NCI-H2081 (cell line): ENCODE results near the gene HMGN4.
"Not testable (repeated sequence)": the region's sequence is repeated elsewhere in the genome, so short reads cannot be mapped to it uniquely, and the experiment has no call there.

Experiments used
- DNase-seq, 2 experiments: peaks; one replicate each; lab custom pipeline; 2025; lab: John Stamatoyannopoulos, UW

The HMGN4 gene

DNA sequence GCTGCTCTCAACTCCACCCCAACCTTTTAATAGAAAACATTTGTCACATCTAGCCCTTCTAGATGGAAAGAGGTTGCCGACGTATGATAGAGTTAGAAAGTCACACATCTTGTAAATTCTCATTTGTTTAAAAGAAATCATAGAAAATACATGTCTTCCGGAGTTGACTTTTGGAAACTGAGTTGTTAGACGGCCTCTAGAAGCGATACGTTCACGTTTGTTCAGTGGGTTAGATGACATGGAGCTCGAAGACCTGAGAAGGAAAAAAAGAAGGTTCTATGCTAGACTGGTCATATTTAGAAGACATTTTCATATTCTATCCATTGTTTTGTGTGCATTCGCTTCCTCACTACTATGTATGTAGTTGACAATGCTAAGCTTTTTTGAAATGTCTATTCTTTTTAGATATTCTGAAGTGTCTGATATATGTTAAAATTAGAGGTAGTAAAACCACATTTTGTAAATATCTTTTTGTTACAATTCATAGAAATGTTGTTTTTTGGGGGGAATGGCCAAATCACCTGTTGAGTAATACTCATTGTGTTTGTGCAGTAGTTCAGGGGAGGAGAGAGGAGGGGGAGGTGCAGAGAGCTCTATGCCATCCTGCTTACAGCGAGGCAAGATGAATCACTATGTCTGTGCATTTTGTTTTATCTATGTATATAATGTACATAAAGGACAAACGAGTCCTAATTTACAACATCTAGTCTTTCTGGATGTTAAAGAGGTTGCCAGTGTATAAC is 15.5 kb upstream of the HMGN4 start:
- DNase-seq, result not testable (repeated sequence)

GRCh38 chr6:26524314-26524713 is 13.9 kb upstream of the HMGN4 start:
- not testable (repeated sequence) for DNase-seq

DNA sequence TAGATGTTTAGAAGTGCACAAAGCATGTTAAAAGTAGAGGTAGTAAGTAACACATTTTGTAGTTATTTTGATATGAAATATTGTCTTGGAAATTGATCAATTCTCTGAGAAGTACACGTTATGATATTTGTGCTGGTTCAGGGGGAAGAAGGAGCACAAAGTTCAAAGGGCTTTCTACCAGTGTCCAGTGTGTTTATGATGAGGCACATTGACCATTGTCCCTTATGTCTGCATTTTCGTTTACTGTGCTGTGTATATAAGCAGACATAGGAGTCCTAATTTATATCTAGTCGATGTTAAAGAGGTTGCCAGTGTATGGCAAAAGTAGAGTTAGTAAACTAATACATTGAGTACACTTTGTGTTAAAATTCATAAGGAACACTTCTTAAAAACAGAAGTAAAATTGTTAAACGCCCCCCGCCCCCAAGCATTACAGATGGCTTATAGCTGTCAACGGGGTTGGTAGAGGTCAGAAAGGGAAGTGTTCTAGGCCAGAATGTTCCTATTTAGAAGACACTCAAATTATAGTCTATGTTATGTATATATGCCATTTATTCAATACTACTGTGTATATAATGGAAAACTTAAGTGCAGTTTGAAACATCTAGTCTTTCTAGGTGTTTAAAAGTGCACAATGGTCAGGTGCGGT is 13.3 kb upstream of the HMGN4 start:
- DNase-seq, result no peak

- DNase-seq, result no peak
These were observed 12.3 kb upstream of the HMGN4 start for GRCh38 chr6:26525838-26526237.

DNA sequence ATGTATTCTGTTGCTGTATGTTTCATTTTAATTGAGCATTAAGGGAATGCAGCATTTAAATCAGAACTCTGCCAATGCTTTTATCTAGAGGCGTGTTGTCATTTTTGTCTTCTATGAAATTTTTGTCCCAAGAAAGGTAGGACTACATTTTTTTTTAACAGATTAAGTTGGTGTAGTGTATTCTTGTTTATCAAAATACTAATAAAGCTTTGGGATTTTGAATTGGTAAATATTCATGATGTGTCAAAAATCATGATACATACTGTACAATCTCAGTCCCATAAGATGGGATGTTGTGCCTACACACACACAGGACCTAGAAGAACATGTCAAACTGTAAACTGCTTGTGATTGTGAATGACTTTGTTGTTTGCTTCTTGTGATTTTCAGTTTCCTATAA is 11.2 kb upstream of the HMGN4 start:
- DNase-seq, result no peak

GRCh38 chr6:26530203-26530602 is 8.0 kb upstream of the HMGN4 start:
- DNase-seq, result no peak

GRCh38 chr6:26531897-26532296 is 6.3 kb upstream of the HMGN4 start:
- no peak for DNase-seq

DNA sequence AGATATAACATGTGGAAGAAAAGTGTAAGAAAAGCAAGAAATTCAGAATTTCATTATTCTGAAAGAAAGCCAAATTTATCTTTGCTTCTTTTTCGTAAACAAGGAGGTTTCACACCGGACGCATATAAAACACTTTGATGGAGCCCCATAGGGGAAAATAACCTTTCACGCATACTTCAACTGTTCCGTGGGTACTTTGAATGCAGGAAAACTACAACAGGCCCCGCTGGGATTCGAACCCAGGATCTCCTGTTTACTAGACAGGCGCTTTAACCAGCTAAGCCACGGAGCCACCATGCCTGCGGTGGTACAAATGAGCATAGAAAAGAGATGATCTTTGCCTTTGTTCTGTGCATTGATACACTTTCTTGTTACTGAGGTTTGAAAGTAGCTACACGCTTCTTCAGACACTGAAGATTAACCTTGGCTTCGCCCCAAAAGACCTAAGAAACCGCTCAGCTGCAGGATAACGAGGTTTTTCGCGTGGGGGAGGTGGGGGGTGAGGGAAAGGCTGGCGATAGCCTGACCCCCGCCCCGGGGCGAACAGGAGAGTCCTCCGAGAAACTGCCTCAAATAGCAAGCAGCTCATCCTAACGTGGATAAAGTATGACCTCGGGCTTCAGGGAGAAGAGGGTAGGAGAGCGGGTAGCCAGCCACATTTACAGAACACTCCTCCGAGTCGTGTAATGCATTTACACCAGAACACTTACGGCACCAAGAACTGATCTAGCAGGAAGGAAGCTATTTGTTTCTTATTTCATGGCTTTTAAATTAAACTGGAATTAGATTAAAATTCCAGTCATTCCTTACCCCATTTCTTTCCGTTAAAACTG is 5.3 kb upstream of the HMGN4 start:
- peak; percentile 88 to 91 for DNase-seq

GRCh38 chr6:26533532-26533931 is 4.6 kb upstream of the HMGN4 start:
- DNase-seq, result no peak

DNA sequence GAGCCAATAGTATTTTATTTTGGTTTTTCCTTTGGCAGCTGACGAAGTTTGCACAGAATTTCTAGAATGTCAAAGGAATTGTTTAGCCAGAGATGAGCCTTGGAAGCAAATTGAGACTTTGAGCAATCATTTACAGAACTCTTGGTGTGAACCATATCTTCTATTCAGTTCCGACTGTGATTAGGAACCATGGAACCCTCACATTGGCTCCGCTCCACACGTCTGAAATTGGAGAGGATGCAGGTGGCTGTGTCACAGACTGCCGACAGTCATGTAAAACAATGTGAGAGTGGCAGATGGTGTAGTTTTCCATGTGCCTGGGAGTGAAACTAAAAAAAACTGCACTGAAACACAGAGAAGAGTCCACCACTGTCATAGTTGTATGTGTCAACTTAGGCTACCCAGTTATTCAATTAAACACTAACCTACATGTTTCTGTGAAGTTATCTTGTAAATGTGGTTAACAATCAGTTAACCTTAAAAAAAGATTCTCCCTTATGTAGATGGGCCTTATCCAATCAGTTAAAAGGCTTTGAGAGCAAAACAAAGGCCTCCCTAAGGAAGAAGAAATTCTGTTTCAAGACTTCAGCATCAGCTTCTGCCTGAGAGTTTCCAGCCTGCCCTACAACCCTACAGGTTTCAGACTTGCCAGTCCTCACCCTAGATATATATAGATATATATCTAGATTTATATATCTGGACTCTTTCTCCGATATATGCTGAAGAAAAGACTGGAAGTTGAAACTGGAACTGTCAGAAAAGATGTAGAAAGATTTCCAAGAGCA is 3.3 kb upstream of the HMGN4 start:
- DNase-seq, result peak in 1 of 2 experiments; percentile 14

- peak in 1 of 2 experiments; percentile 22 for DNase-seq
These were observed 1.5 kb upstream of the HMGN4 start for GRCh38 chr6:26536571-26537159.

GRCh38 chr6:26537160-26537845 is 863 bp upstream of the HMGN4 start:
- peak; percentile 92 to 95 for DNase-seq

- no peak for DNase-seq
These were observed 371 bp downstream of the HMGN4 start for GRCh38 chr6:26538572-26538902.

GRCh38 chr6:26539071-26539615 is 977 bp downstream of the HMGN4 start:
- no peak for DNase-seq

- DNase-seq, result no peak
These were observed 3.4 kb downstream of the HMGN4 start for GRCh38 chr6:26541579-26541978.

GRCh38 chr6:26543953-26544352 is 5.8 kb downstream of the HMGN4 start:
- no peak for DNase-seq

GRCh38 chr6:26544473-26544872 is 6.3 kb downstream of the HMGN4 start:
- peak in 1 of 2 experiments; percentile 33 for DNase-seq

GRCh38 chr6:26545627-26546026 is 7.5 kb downstream of the HMGN4 start:
- no peak for DNase-seq

- not testable (repeated sequence) for DNase-seq
These were observed 9.2 kb downstream of the HMGN4 start for GRCh38 chr6:26547363-26547762.

DNA sequence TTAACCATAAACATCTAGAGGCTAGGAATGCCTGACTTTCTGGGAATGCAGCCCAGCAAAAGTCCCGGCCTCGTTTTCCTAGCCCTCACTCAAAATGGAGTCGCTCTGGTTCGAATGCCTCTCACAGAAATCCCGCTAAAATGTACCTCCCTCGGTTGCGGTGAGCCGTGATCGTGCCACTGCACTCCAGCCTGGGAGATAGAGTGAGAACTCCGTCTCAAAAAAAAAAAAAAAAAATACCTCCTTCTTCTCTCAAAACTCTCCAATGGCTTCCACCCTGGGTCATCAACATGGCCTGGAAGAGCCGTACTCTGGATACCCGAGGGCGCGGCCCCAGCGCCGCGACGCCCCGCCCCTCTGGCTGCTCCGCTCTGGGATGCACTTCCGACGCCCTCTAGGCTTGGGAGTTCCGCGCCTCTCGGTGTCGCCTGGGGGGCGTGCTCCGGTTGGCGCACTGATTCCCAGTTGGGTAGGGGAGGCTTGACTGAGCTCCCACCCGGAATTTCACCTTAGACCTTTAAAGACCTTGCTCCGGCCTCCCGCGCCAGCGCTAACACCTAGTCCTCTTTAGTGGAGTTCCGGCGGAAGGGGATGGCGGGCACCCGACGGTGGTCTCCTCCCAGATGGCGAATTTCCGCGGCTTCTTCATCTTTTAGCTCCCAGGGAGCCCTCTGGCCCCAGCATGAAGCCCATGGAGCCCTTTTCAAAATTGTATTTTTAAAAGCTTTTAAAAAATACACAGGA is 12.3 kb downstream of the HMGN4 start:
- DNase-seq, result peak; percentile 50 to 80
